DMS79 treated with DMSO at 0.1 percent for 48 hours (cell line): ENCODE results near the gene IQCN.

Source experiments
- DNase-seq: peaks from one replicate; lab custom pipeline; 2025; lab: John Stamatoyannopoulos, UW

IQCN gene

DNA sequence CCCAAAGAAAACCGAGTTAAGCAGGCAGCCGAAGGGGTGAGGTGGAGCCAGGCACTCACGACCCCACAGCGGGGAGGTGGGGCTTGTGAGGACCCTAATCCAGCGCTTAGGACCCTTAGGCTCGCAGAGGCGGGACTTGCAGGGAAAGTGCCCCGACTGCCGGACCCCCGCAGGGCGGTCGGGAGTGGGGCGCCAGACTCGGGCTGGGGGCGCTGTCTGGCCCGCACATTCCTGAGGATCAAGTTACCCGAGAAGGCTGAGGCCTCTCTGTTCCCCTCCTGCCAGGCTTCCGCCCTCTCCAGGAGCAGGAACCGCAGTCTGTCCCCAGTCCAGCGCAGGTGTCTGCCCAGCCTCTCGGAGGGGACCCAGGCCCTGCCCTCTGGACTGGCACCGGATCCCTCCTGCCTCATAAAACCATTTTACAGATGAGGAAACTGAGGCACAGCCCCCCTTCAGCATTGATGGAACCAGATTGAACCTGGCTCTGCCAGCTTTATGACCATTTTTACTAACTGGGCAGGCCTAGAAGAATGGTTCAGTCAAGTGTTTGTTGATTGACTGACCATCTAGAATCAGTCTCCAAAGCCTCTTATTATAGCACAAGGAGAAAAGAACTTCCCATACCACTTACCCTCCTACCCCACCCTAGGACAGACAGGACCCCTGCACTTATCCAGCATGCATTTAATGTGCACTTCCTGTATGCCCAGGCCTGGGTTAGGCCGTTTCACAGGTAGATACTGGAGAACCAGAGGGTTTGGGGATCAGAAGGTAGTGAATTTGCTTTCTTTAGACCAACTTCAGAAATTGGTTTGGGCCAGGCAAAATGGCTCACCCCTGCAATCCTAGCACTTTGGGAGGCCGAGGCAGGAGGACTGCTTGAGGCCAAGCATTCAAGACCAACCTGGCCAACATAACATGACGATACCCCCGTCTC is 13.9 kb upstream of the IQCN start:
- DNase-seq, result no peak

DNA sequence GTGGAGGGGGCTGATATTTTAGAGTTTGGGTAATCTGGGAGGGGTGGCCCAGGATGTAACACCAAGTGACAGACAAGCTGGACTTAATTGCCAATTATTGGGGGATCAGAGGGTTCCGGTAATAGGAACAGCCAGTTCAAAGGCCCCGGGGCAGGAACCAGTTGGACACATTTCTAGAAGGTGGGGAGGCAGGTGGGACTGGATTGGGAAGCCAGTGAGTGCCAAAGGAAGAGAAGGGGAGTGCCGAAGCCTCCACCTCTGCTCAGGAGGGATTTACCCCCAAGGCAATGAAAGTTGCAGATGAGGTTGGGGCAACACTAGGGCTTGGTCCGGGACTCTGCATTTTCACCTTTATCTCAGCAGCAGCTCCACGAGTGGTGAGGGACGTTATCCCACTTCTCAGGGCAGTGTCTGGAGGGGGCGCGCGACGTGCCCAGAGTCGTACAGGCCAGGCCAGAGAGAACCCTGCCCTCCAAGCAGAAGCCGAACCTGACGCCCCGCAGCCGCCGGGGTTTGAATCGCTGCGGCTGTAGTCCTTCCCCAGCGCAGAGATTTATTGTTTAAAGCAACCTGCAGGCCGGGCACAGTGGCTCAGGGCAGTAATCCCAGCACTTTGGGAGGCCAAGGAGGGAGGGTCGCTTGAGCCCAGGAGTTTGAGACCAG is 12.9 kb upstream of the IQCN start:
- DNase-seq, result no peak

DNA sequence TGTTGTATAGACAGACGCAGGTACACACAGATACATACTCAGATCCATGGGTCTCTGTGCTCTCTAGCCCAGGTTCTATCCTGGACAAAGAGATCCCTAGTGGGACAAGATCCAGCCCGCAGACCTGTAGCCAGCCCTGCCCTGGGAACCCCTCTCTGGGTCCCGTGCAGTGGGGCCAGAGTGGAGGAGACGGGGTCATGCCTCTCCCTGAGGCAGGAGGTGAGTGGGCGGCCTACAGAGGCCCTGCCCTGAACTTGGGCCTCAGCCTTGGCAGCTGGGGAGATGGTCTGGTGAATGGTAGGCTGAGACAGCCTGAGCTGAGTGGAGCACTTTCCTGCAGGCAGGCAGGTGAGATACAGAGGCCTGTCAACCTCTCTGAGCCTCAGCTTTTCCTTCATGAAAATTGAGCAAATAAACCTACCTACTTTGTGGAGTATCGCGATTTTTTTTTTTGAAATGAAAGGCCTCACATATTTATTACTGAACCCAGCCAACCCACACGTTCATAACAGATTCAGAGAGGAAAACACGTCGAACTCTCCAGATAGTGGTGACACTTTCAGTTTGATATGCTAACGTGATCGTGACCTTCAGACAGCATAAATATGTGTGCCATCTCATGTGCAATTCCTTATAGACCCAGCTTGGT is 10.6 kb upstream of the IQCN start:
- DNase-seq, result no peak

DNA sequence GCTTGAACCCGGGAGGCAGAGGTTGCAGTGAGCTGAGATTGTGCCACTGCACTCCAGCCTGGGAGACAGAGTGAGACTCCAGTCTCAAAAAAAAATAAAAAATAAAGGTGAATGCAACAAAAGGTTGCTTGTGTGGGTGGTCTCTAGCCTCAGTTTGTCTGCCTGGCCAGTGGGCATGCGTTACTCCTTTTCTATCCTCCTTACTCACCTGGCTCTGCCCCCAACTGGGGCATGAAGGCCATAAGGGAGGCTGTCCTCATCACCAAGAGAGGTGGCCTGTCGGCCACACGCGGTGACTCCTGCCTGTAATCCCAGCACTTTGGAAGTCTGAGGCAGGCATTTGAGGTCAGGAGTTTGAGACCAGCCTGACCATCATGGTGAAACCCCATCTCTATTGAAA is 9.1 kb upstream of the IQCN start:
- no peak for DNase-seq

DNA sequence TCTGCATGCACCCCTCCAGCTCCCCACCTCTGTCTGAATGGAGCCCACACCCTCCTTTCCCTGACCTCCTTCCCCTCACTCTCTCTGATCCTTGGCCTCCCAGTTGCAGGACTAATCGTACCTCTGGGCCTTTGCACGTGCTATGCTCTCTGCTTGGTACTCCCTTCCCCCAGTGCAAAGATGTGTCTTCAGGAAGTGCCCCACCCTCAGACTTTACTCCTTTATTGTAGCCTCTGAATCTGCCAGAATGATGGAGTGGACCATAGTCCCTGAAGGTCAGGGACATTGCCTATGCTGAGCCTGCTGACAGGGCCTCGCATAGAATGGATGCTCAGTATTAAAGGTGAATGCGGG is 8.5 kb upstream of the IQCN start:
- DNase-seq, result no peak

DNA sequence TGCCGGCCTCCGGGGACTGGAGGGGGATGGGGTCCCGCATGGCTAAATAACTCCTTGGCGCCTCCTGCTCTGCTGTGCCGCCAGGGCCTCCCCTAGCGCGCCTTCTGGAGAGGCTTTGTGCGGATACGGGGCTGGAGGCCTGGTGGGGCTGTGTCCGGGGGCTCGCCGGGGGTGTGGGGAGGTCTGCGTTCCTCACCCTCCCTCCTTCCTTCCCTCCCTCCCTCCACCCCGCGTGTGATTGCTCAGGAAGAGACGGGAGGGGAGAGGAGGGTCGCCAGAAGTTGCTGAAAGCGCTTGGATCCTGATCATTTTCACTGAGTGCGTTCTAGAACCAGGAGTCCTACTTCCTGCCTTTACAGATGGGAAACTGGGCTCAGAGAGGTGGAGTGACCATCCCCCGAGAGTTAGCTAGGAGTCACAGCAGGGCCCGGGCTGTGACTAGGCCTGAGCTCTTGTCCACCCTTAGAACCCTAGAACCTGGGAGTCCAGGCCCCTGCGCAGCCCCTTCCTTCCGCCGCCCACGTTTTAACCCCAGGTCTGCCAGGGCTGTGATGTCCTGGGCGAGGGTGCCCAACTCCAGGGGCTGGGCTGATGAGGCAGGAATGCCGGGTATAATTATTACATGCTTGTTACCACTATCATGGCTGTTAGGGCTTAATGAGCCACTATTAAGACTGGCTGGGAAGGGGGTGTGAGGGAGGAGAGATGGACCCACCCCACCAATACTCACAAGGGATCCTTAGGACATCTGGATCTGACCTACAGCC is 8.0 kb upstream of the IQCN start:
- DNase-seq, result no peak

- peak; percentile 89 for DNase-seq
Observed at GRCh38 chr19:18281082-18282020, 7.1 kb upstream of the IQCN start, which contains the start of gene JUND. JUND (minus strand) TSS chr19:18281622; CDS start chr19:18281484, 138 bp downstream.

GRCh38 chr19:18280247-18281081 is 6.2 kb upstream of the IQCN start:
- peak; percentile 81 for DNase-seq

GRCh38 chr19:18279516-18280246 is 5.4 kb upstream of the IQCN start:
- DNase-seq, result peak; percentile 88

DNA sequence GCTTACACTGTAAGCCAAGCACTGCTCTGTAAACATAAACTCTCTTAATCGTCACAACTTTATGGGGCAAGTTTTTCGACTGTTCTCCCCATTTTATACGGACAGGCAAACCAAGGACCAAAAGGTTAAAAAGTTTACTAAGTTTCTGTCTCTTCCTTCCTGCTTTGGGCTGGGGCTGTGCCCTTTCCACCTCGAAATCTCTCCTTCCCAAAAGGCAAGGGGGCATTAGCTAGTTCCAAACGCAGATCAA is 4.9 kb upstream of the IQCN start:
- no peak for DNase-seq

DNA sequence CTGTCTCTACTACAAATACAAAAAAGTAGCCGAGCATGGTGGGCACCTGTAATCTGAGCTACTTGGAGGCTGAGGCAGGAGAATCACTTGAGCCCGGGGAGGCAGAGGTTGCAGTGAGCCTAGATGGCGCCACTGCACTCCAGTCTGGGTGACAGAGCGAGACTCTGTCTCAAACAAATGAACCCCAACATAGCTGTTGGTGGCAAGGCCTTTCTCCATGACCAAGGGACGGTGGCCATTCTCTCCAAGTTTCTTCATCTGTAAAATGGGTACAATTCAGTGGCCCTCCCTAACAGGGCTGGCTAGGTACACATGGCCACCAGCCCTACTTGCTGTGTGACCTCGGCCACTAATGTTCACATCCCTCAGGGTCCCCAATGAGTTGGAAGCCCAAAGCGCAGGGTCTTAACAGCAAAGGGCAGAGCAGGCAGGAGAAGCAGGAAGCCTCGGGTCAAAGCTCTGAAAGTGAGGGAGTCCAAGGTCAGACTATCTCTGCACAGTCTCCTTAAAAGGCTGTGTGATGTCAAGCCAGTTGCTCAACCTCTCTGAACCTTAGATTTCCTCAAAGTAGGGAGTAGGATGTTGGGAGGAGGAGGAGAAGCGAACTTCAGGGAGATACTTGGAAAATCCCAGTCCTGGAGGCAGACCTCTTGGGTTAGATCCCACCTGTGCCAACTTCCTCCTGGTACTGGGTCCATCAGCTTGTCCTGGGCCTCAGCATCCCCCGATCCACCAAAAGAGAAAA is 4.4 kb upstream of the IQCN start:
- DNase-seq, result no peak

- no peak for DNase-seq
Observed at GRCh38 chr19:18274781-18275356, 617 bp upstream of the IQCN start.

GRCh38 chr19:18273561-18274218 is 562 bp downstream of the IQCN start:
- DNase-seq, result no peak

GRCh38 chr19:18271433-18271841 is 2.8 kb downstream of the IQCN start:
- DNase-seq, result no peak

- no peak for DNase-seq
Observed at GRCh38 chr19:18270326-18270725, 3.9 kb downstream of the IQCN start.

GRCh38 chr19:18269070-18269723 is 5.1 kb downstream of the IQCN start:
- DNase-seq, result no peak
